ENCODE results near the gene CROT. TPM values are rescaled to one million over a fixed set of nuclear protein-coding genes. Genes with fewer than 3 reads are reported as not detected.

CROT gene
- total RNA-seq: 8.8 TPM
- long read RNA-seq, transcript CROT-201 (18 exons, 3,175 nt): major isoform, 11 of 15 reads
- long read RNA-seq, partial matches to known transcripts: 3 of 15 reads
- long read RNA-seq, other reads (novel, unspliced or antisense): 1 of 15 reads

GRCh38 chr7:87345166-87345927 is at the start of gene CROT:
Gene CROT, plus strand, starts transcription at chr7:87345664. Its CDS starts 3,405 bp downstream, at chr7:87349069.
- no peaks in the 10 kb centered on the region for H3K27me3 ChIP-seq (ENCODE audit: low read depth)
- peak within 1 kb of the TSS; percentile 80 for H3K4me3 ChIP-seq
- TF ChIP-seq CTCF (IDR thresholded peaks at IDR 0.05; ENCODE audit: borderline replicate concordance): no peak
- H3K36me3 ChIP-seq: peaks cover 33% of the 10 kb centered on the region
- intact Hi-C loops (cut with micrococcal nuclease): no loop called here
- peaks cover 34% of the 10 kb centered on the region for H3K4me1 ChIP-seq
- DNase-seq: peak; percentile 98
- H3K9me3 ChIP-seq (replicated peaks): no peaks in the 10 kb centered on the region
- H3K27ac ChIP-seq (replicated peaks): peak within 1 kb of the TSS; percentile 91

- H3K9me3 ChIP-seq (replicated peaks): peaks cover 56% of the 10 kb centered on the region
- H3K4me1 ChIP-seq: no peaks in the 10 kb centered on the region
- H3K27me3 ChIP-seq (ENCODE audit: low read depth): no peaks in the 10 kb centered on the region
- H3K4me3 ChIP-seq: no peak overlapping the region
- DNase-seq: no peak
- no peak overlapping the region for H3K27ac ChIP-seq (replicated peaks)
- intact Hi-C loops (cut with micrococcal nuclease): no loop called here
- no peaks in the 10 kb centered on the region for H3K36me3 ChIP-seq
- no peak for TF ChIP-seq CTCF (IDR thresholded peaks at IDR 0.05; ENCODE audit: borderline replicate concordance)
Measured at GRCh38 chr7:87300756-87301155, 44.7 kb upstream of the CROT start.

- H3K9me3 ChIP-seq (replicated peaks): no peaks in the 10 kb centered on the region
- H3K27me3 ChIP-seq (ENCODE audit: low read depth): no peaks in the 10 kb centered on the region
- DNase-seq: no peak
- intact Hi-C loops (cut with micrococcal nuclease): loop anchor here (5.0 kb wide), 1 partner anchor 101 kb away; no protein-coding TSS in a partner anchor
- H3K36me3 ChIP-seq: no peaks in the 10 kb centered on the region
- H3K4me3 ChIP-seq: no peak overlapping the region
- no peaks in the 10 kb centered on the region for H3K4me1 ChIP-seq
- no peak for TF ChIP-seq CTCF (IDR thresholded peaks at IDR 0.05; ENCODE audit: borderline replicate concordance)
- H3K27ac ChIP-seq (replicated peaks): no peak overlapping the region
Measured at GRCh38 chr7:87310790-87311419, 34.6 kb upstream of the CROT start.

GRCh38 chr7:87312215-87312865 is 33.1 kb upstream of the CROT start:
- H3K4me3 ChIP-seq: no peak overlapping the region
- no peaks in the 10 kb centered on the region for H3K9me3 ChIP-seq (replicated peaks)
- intact Hi-C loops (cut with micrococcal nuclease): loop anchor here (5.0 kb wide), 1 partner anchor 100 kb away; no protein-coding TSS in a partner anchor
- DNase-seq: no peak
- no peaks in the 10 kb centered on the region for H3K4me1 ChIP-seq
- TF ChIP-seq CTCF (IDR thresholded peaks at IDR 0.05; ENCODE audit: borderline replicate concordance): peak; percentile 85
- H3K36me3 ChIP-seq: no peaks in the 10 kb centered on the region
- H3K27ac ChIP-seq (replicated peaks): no peak overlapping the region
- no peaks in the 10 kb centered on the region for H3K27me3 ChIP-seq (ENCODE audit: low read depth)

GRCh38 chr7:87316097-87316700 is 29.3 kb upstream of the CROT start:
- TF ChIP-seq CTCF (IDR thresholded peaks at IDR 0.05; ENCODE audit: borderline replicate concordance): no peak
- DNase-seq: no peak
- no peak overlapping the region for H3K4me3 ChIP-seq
- H3K27me3 ChIP-seq (ENCODE audit: low read depth): no peaks in the 10 kb centered on the region
- H3K27ac ChIP-seq (replicated peaks): no peak overlapping the region
- intact Hi-C loops (cut with micrococcal nuclease): no loop called here
- no peaks in the 10 kb centered on the region for H3K4me1 ChIP-seq
- H3K9me3 ChIP-seq (replicated peaks): peaks cover 6% of the 10 kb centered on the region
- H3K36me3 ChIP-seq: no peaks in the 10 kb centered on the region

Measured in left ventricle myocardium inferior (tissue), 1 donor.